ENCODE measurements around the gene FN1. TPM values are rescaled to one million over a fixed set of nuclear protein-coding genes. Genes with fewer than 3 reads are reported as not detected.

The FN1 gene
- total RNA-seq, 2 donors from 2014 or later: 115 to 315 TPM

DNA sequence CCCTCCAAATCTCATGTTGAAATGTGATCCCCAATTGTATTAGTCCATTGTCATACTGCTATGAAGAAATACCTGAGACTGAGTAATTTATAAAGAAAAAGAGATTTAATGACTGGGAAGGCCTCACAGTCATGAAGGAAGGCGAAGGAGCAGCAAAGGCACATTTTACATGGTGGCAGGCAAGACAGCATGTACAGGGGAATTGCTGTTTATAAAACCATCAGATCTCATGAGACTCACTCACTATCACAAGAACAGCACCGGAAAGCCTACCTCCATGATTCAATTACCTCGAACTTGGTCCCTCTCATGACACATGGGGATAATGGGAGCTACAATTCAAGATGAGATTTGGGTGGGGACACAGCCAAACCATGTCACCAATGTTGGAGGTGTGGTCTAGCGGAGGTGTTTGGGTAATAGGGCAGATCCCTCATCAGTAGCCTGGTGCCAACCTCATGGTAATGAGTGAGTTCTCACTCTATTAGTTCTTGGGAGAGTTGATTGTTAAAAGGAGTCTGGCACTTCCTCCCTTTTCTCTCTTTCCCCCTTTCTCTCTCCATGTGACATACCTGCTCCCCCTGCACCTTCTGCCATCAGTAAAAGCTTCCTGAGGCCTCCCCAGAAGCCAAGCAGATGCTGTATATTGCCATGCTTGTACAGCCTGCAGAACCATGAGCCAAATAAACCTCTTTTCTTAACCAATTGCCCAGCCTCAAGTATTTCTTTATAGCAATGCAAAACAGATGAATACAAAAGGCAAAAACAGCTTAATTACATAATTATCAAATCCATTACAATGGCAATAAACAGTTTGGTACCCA is 14.5 kb upstream of the FN1 start:
- TF ChIP-seq, protein P1, sequence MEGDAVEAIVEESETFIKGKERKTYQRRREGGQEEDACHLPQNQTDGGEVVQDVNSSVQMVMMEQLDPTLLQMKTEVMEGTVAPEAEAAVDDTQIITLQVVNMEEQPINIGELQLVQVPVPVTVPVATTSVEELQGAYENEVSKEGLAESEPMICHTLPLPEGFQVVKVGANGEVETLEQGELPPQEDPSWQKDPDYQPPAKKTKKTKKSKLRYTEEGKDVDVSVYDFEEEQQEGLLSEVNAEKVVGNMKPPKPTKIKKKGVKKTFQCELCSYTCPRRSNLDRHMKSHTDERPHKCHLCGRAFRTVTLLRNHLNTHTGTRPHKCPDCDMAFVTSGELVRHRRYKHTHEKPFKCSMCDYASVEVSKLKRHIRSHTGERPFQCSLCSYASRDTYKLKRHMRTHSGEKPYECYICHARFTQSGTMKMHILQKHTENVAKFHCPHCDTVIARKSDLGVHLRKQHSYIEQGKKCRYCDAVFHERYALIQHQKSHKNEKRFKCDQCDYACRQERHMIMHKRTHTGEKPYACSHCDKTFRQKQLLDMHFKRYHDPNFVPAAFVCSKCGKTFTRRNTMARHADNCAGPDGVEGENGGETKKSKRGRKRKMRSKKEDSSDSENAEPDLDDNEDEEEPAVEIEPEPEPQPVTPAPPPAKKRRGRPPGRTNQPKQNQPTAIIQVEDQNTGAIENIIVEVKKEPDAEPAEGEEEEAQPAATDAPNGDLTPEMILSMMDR (IDR thresholded peaks at IDR 0.05): no peak
- Histone ChIP-seq H3K27ac (no peak overlapping the region), H3K27me3 (no peaks in the 10 kb centered on the region), H3K9me3 (no peaks in the 10 kb centered on the region), H3K4me1 (no peaks in the 10 kb centered on the region), H3K4me3 (no peak overlapping the region), H3K36me3 (no peaks in the 10 kb centered on the region), H3K9ac (ENCODE audit: low read depth in 2 of 2, low read length in 2 of 2) (no peak overlapping the region)
- no peak for DNase-seq
- intact Hi-C loops (cut with DNase I): loop anchor here (5.0 kb wide), 1 partner anchor 472 kb away; no protein-coding TSS in a partner anchor

DNA sequence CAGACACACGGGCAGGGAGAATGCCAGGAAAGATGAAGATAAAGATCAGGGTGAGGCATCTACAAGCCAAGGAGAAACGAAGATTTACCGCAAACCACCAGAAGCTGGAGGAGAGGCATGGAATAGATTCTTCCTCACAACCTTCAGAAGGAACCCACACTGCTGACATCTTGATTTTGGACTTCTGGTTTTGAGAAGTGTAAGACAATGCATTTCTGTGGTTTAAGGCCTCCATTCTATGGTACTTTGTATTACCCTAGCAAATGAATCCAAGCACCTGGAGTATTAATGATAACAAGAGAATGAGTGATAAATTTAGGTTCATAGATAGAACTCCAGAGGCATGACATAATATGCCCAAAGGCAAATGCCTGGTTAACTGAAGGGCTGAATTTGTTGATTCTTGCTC is 11.8 kb upstream of the FN1 start:
- DNase-seq: no peak
- Histone ChIP-seq H3K27me3 (no peaks in the 10 kb centered on the region), H3K9me3 (no peaks in the 10 kb centered on the region), H3K27ac (no peak overlapping the region), H3K4me1 (no peaks in the 10 kb centered on the region), H3K9ac (ENCODE audit: low read depth in 2 of 2, low read length in 2 of 2) (no peak overlapping the region), H3K36me3 (no peaks in the 10 kb centered on the region), H3K4me3 (no peak overlapping the region)
- TF ChIP-seq, protein P1 (IDR thresholded peaks at IDR 0.05): no peak
- intact Hi-C loops (cut with DNase I): no loop called here

DNA sequence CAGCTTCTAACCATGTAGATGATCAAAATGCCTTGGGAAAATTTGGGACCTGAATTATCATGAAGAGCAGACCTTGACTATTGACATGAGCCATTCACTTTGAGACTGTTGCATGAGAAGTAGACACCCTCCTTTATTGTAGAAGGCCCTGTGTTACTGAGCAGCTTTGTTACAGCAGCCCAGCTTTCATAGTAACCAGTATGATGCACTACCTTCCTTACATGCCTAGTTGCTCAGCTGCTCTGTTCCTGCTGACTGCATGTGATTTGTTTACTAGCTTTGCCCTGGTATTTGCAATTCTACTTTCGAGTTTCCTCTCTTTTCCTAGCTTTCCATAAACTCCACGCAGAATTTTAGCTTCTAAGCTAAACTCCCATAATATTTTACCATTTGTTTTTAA is 11.2 kb upstream of the FN1 start:
- H3K4me3 ChIP-seq: no peak overlapping the region
- TF ChIP-seq, protein P1 (IDR thresholded peaks at IDR 0.05): no peak
- no peak overlapping the region for H3K27ac ChIP-seq
- no peak for DNase-seq
- no peaks in the 10 kb centered on the region for H3K4me1 ChIP-seq
- H3K9me3 ChIP-seq: no peaks in the 10 kb centered on the region
- no peaks in the 10 kb centered on the region for H3K27me3 ChIP-seq
- intact Hi-C loops (cut with DNase I): no loop called here
- no peak overlapping the region for H3K9ac ChIP-seq (ENCODE audit: low read depth in 2 of 2, low read length in 2 of 2)
- H3K36me3 ChIP-seq: no peaks in the 10 kb centered on the region

DNA sequence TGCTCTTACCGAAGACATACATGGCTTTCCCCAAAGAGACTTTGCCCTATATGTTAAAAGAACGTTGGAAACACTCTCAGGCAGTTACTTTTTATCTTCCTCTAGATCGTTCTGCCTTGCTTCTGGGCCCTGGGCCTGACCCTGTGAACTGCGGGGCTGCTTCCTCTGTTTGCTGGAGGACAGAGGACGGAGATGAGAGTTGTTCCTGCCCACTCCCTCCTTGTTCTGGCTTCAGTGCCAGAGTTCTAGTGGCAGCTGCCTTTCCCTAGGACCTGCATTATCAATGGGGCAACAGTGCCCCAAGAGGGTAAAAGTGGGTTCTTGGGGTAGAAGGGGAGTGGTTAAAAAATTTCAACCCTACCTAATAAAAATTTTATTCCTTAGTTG is 6.5 kb upstream of the FN1 start:
- Histone ChIP-seq H3K9ac (ENCODE audit: low read depth in 2 of 2, low read length in 2 of 2) (no peak overlapping the region), H3K27ac (no peak overlapping the region), H3K4me3 (no peak overlapping the region), H3K9me3 (no peaks in the 10 kb centered on the region), H3K4me1 (no peaks in the 10 kb centered on the region), H3K27me3 (no peaks in the 10 kb centered on the region), H3K36me3 (no peaks in the 10 kb centered on the region)
- intact Hi-C loops (cut with DNase I): no loop called here
- DNase-seq: no peak
- TF ChIP-seq, protein P1 (IDR thresholded peaks at IDR 0.05): no peak

DNA sequence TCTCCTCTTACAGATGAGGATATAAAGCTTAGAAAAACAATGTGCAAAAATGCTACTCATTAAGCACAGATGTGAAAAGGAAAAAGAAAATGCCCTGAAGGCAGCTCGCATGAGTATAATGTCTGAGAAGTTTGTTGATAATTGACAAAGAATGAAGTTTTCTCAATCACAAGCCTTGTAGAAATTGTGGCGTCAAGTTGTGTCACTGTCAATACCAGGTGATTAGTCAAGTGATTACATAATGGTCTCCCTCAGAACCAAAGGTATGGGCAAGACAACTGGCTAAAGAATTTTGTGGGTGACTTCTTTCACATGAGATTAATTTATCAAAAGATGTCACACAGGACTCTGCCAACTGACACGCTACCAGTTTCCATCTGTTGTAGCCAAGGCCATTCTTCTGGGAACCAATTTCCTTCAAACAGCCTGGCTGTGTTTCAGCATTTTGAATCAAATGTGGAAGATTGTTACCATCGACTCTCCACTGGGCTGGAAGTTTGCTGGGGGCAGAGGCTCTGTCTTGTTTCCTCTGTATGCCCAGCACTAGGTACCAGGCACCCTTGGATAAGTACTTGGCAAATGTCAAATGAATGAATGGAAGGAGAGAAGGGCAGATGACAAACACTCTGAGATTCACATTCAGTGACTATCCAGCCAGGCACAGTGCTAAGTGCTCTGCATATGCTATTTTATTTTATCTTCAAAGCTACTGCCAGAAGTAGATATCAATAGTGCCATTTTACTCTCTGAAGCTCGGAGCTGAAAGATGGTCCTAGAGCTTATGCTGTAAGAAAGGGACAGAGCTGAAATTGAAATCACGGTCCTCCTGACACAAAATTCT is 5.9 kb upstream of the FN1 start:
- TF ChIP-seq, protein P1 (IDR thresholded peaks at IDR 0.05): no peak
- Histone ChIP-seq H3K4me3 (no peak overlapping the region), H3K27me3 (no peaks in the 10 kb centered on the region), H3K9me3 (no peaks in the 10 kb centered on the region), H3K36me3 (no peaks in the 10 kb centered on the region), H3K27ac (no peak overlapping the region), H3K4me1 (no peaks in the 10 kb centered on the region), H3K9ac (ENCODE audit: low read depth in 2 of 2, low read length in 2 of 2) (no peak overlapping the region)
- DNase-seq: no peak
- intact Hi-C loops (cut with DNase I): no loop called here
